NOMO-1 treated with DMSO at 0.1 percent for 48 hours (cell line): ENCODE results near the gene PCLO.

Experiments
- DNase-seq: peaks from one replicate; lab custom pipeline; 2025; ENCODE audit not compliant: unreplicated experiment; lab: John Stamatoyannopoulos, UW

The PCLO gene

GRCh38 chr7:83162402-83163256, at the start of gene PCLO:
PCLO (minus strand) TSS chr7:83162884; CDS start chr7:83162592, 292 bp downstream.
- DNase-seq = peak; percentile 100

- DNase-seq = no peak
Observed at GRCh38 chr7:83211685-83212084, 49.0 kb upstream of the PCLO start.

GRCh38 chr7:83210479-83210878, 47.8 kb upstream of the PCLO start:
- DNase-seq = no peak

GRCh38 chr7:83204715-83205114, 42.0 kb upstream of the PCLO start:
- DNase-seq = no peak

GRCh38 chr7:83201355-83201754, 38.7 kb upstream of the PCLO start:
- DNase-seq = no peak

- no peak for DNase-seq
Observed at GRCh38 chr7:83190659-83191389, 28.1 kb upstream of the PCLO start.

GRCh38 chr7:83178796-83179195, 16.1 kb upstream of the PCLO start:
- DNase-seq = no peak

GRCh38 chr7:83178066-83178465, 15.4 kb upstream of the PCLO start:
- DNase-seq = no peak

- DNase-seq = no peak
Observed at GRCh38 chr7:83173664-83174063, 11.0 kb upstream of the PCLO start.

- no peak for DNase-seq
Observed at GRCh38 chr7:83166781-83167180, 4.1 kb upstream of the PCLO start.

- no peak for DNase-seq
Observed at GRCh38 chr7:83161899-83162401, 734 bp downstream of the PCLO start.

- peak; percentile 36 for DNase-seq
Observed at GRCh38 chr7:83161186-83161585, 1.5 kb downstream of the PCLO start.

- DNase-seq = no peak
Observed at GRCh38 chr7:83159731-83160130, 3.0 kb downstream of the PCLO start.

GRCh38 chr7:83156006-83156405, 6.7 kb downstream of the PCLO start:
- DNase-seq = no peak

GRCh38 chr7:83155407-83155806, 7.3 kb downstream of the PCLO start:
- DNase-seq = no peak

GRCh38 chr7:83153419-83153818, 9.3 kb downstream of the PCLO start:
- no peak for DNase-seq

GRCh38 chr7:83150310-83150709, 12.4 kb downstream of the PCLO start:
- no peak for DNase-seq

- peak; percentile 79 for DNase-seq
Observed at GRCh38 chr7:83149466-83149865, 13.2 kb downstream of the PCLO start.

- peak; percentile 81 for DNase-seq
Observed at GRCh38 chr7:83148776-83149175, 13.9 kb downstream of the PCLO start.

GRCh38 chr7:83143107-83143506, 19.6 kb downstream of the PCLO start:
- no peak for DNase-seq

- DNase-seq = no peak
Observed at GRCh38 chr7:83142365-83142764, 20.3 kb downstream of the PCLO start.

GRCh38 chr7:83141927-83142326, 20.8 kb downstream of the PCLO start:
- no peak for DNase-seq
